Mesenchymal stem cell (in vitro differentiated cells and primary cell): Measurements from ENCODE around the gene LRP1B.

Experiments
- DNase-seq: peaks from one replicate; pipeline ENCODE4 v3.0.0-alpha.2; 2013
- H2AFZ ChIP-seq: one replicate; pipeline ENCODE4 v1.6.1; 2013; ENCODE audit warnings: low read depth, mild to moderate bottlenecking, control low read depth, inconsistent platforms, low read length, moderate library complexity
- H2AK5ac ChIP-seq: 2 replicates; pipeline ENCODE4 v1.6.1; 2013; ENCODE audit warnings: low read length, moderate library complexity, mild to moderate bottlenecking, inconsistent platforms; ENCODE audit not compliant: severe bottlenecking
- H2BK120ac ChIP-seq: one replicate; pipeline ENCODE4 v1.6.1; 2013; ENCODE audit warnings: low read depth, mild to moderate bottlenecking, inconsistent platforms, low read length, moderate library complexity
- H2BK12ac ChIP-seq, 2 experiments: one replicate each; pipeline ENCODE4 v1.6.1; 2013; ENCODE audit warnings: inconsistent platforms in 2 of 2, low read length in 2 of 2, mild to moderate bottlenecking in 2 of 2, moderate library complexity in 2 of 2, control low read depth in 1 of 2
- H2BK15ac ChIP-seq: one replicate; pipeline ENCODE4 v1.6.1; 2013; ENCODE audit warnings: mild to moderate bottlenecking, low read depth, inconsistent platforms; ENCODE audit not compliant: poor library complexity, severe bottlenecking
- H2BK5ac ChIP-seq: 2 replicates; pipeline ENCODE4 v1.6.1; 2013; ENCODE audit warnings: low read depth, mild to moderate bottlenecking, low read length, control low read depth, inconsistent platforms; ENCODE audit not compliant: poor library complexity, severe bottlenecking
- H3K14ac ChIP-seq, 2 experiments: one replicate each; pipeline ENCODE4 v1.6.1; 2013; ENCODE audit warnings: inconsistent platforms in 2 of 2, low read length in 2 of 2, control low read depth in 1 of 2, mild to moderate bottlenecking in 1 of 2, moderate library complexity in 1 of 2
- H3K18ac ChIP-seq, 2 experiments: one replicate each; pipeline ENCODE4 v1.6.1; 2013; ENCODE audit warnings: inconsistent platforms in 2 of 2, low read length in 2 of 2, control low read depth in 1 of 2, low read depth in 1 of 2, mild to moderate bottlenecking in 1 of 2
- H3K23ac ChIP-seq, 2 experiments: one replicate each; pipeline ENCODE4 v1.6.1; 2013; ENCODE audit warnings: inconsistent platforms in 2 of 2, low read length in 2 of 2, mild to moderate bottlenecking in 2 of 2, moderate library complexity in 2 of 2, control low read depth in 1 of 2
- H3K27ac ChIP-seq: 2 replicates; pipeline ENCODE4 v1.5.1; 2013; ENCODE audit warnings: mild to moderate bottlenecking, moderate library complexity, low read length, control low read depth, inconsistent platforms; ENCODE audit not compliant: poor library complexity, severe bottlenecking
- H3K27me3 ChIP-seq, 2 experiments: 2 replicates each; pipeline versions ENCODE4 v1.6.1 to v1.7.0; 2013; ENCODE audit warnings: low read length in 2 of 2, mild to moderate bottlenecking in 2 of 2, moderate library complexity in 2 of 2, control low read depth in 1 of 2, inconsistent platforms in 1 of 2; ENCODE audit not compliant: control insufficient read depth in 1 of 2, insufficient read depth in 1 of 2
- H3K36me3 ChIP-seq, 2 experiments: 2 replicates each; pipeline versions ENCODE4 v1.6.1 to v1.7.0; 2013; ENCODE audit warnings: low read length in 2 of 2, control low read depth in 1 of 2, inconsistent platforms in 1 of 2, low read depth in 1 of 2, mild to moderate bottlenecking in 1 of 2; ENCODE audit not compliant: insufficient read depth in 2 of 2, control insufficient read depth in 1 of 2
- H3K4ac ChIP-seq, 2 experiments: one replicate each; pipeline ENCODE4 v1.6.1; 2013; ENCODE audit warnings: inconsistent platforms in 2 of 2, low read length in 2 of 2, mild to moderate bottlenecking in 2 of 2, moderate library complexity in 2 of 2, control low read depth in 1 of 2, low read depth in 1 of 2
- H3K4me1 ChIP-seq: 2 replicates; pipeline ENCODE4 v1.6.1; 2013; ENCODE audit warnings: low read depth, low read length, control low read depth; ENCODE audit not compliant: control insufficient read depth, insufficient read depth
- H3K4me2 ChIP-seq: 2 replicates; pipeline ENCODE4 v1.6.1; 2013; ENCODE audit warnings: low read length, mild to moderate bottlenecking, inconsistent platforms; ENCODE audit not compliant: poor library complexity, severe bottlenecking
- H3K4me3 ChIP-seq, 2 experiments: 2 replicates each; pipeline versions ENCODE4 v1.5.1 to v1.7.0; 2013; ENCODE audit warnings: low read length in 2 of 2, mild to moderate bottlenecking in 2 of 2, control low read depth in 1 of 2, low read depth in 1 of 2; ENCODE audit not compliant: insufficient read depth in 1 of 2
- H3K79me1 ChIP-seq: replicated peaks from 2 replicates; pipeline ENCODE4 v1.6.1; 2013; ENCODE audit warnings: mild to moderate bottlenecking, control low read depth, low read length, inconsistent platforms; ENCODE audit not compliant: poor library complexity, severe bottlenecking
- H3K9ac ChIP-seq: 2 replicates; pipeline ENCODE4 v1.7.0; 2013; ENCODE audit warnings: mild to moderate bottlenecking, low read length, moderate library complexity
- H3K9me3 ChIP-seq: 2 replicates; pipeline ENCODE4 v1.7.0; 2013; ENCODE audit warnings: mild to moderate bottlenecking, low read length; ENCODE audit not compliant: control insufficient read depth
- H4K8ac ChIP-seq: one replicate; pipeline ENCODE4 v1.6.1; 2013; ENCODE audit warnings: inconsistent platforms, mild to moderate bottlenecking, low read length, moderate library complexity
- H4K91ac ChIP-seq: one replicate; pipeline ENCODE4 v1.6.1; 2013; ENCODE audit warnings: mild to moderate bottlenecking, low read length, inconsistent platforms
- WGBS: methylation state at CpG from one replicate; pipeline ENCODE4 v1.1.7; 2013; ENCODE audit warnings: mixed read lengths; 5-methylcytosine and 5-hydroxymethylcytosine counted together

LRP1B gene

DNA sequence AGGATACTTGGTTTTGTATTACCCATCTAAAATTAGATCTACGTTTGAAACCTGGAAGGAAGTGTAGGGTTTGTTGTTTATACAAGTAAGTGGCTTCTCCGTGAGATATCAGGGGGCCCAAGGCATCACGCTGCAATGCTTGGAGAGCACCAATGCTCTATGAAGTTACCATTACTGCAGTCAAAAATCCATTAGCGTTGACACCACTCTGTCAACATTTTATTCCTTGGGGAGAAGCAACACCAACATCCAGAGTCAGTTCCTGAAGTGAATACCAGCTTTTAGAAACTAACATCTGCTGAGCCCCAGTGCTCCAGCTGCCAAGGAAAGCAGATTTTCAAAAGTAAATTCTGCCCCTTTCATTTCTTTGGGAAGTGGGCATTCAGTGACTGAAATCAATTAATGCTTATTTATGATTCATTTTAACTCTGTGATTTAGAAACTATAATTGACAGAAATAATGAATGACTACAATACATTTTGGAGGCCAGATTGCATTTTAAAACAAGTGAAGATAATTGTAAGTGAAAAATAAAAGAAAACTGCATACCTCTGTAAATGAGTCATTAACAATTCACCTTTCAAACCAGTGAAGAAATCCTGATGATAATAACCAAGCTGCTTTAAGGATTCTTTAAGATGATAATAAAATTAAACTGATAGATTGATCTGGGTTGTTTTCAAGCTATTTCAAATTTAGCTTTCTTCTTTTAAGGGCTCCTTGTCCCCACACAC lies 30.5 kb downstream of the LRP1B start:
- Histone ChIP-seq H3K4me3 (no peak overlapping the region), H4K91ac (no peak overlapping the region), H4K8ac (no peak overlapping the region), H3K36me3 (no peaks in the 10 kb centered on the region), H3K79me1 (no peaks in the 10 kb centered on the region), H2AK5ac (no peak overlapping the region), H2AFZ (no peak overlapping the region), H3K4me2 (no peak overlapping the region), H2BK12ac (no peak overlapping the region), H3K14ac (no peak overlapping the region), H3K18ac (no peak overlapping the region), H2BK120ac (no peak overlapping the region), H3K4me1 (no peaks in the 10 kb centered on the region), H3K9ac (no peak overlapping the region), H2BK5ac (no peak overlapping the region), H3K27ac (no peak overlapping the region), H3K27me3 (no peaks in the 10 kb centered on the region), H2BK15ac (no peak overlapping the region), H3K4ac (no peak overlapping the region), H3K9me3 (no peaks in the 10 kb centered on the region), H3K23ac (no peak overlapping the region)
- WGBS = 33% methylated on average over 3 of the region's 4 CpGs
- no peak for DNase-seq

DNA sequence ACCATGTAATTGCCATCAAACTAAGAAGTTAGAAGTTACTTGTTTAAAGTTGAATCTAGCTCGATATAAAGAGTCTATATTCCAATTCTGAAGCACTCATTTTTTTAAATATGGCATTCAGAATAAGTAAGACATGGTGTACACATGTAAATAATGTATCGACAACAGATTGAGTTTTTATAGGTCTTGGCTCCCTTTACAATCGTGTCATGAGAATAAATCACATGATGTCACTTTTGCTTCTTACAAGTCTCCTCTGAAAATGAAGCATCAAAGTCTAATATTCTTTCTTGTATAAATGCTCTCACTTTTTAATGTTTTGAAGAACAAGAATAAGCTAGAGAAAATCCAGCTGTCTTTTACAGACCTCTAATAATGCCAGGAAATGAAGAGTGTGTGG lies 33.1 kb downstream of the LRP1B start:
- H2BK5ac ChIP-seq = no peak overlapping the region
- H2AK5ac ChIP-seq = no peak overlapping the region
- no peak overlapping the region for H4K91ac ChIP-seq
- no peak overlapping the region for H3K4ac ChIP-seq
- DNase-seq = no peak
- no peak overlapping the region for H3K18ac ChIP-seq
- H3K36me3 ChIP-seq = no peaks in the 10 kb centered on the region
- no peak overlapping the region for H3K23ac ChIP-seq
- 100% methylated on average over 1 of the region's 3 CpGs for WGBS
- no peak overlapping the region for H3K4me3 ChIP-seq
- H3K27me3 ChIP-seq = no peaks in the 10 kb centered on the region
- no peak overlapping the region for H2BK120ac ChIP-seq
- H2AFZ ChIP-seq = no peak overlapping the region
- no peak overlapping the region for H2BK12ac ChIP-seq
- H3K14ac ChIP-seq = no peak overlapping the region
- H3K9ac ChIP-seq = no peak overlapping the region
- no peak overlapping the region for H2BK15ac ChIP-seq
- H3K27ac ChIP-seq = no peak overlapping the region
- no peaks in the 10 kb centered on the region for H3K9me3 ChIP-seq
- no peaks in the 10 kb centered on the region for H3K4me1 ChIP-seq
- H4K8ac ChIP-seq = no peak overlapping the region
- no peak overlapping the region for H3K4me2 ChIP-seq
- no peaks in the 10 kb centered on the region for H3K79me1 ChIP-seq

DNA sequence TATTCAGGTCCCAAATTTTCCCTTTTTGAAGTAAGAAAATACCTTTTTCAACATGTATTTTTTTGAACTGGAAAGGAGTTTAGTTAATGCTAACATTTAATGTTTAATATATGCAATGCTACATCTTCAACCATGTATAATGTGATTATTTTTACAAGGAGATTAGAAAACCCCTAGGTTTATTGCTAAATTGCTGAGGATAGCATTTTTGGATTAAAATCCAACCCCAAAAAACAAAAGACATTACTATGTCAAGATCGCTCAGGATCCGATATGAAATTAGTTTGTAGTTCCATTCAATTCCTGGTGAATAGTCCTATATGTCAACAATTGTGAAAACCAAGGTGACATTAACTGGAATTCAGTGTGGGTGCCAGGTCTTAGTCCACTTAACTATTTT lies 35.2 kb downstream of the LRP1B start:
- Histone ChIP-seq H3K4ac (no peak overlapping the region), H2AFZ (no peak overlapping the region), H2BK12ac (no peak overlapping the region), H3K14ac (no peak overlapping the region), H2BK5ac (no peak overlapping the region), H4K91ac (no peak overlapping the region), H3K79me1 (no peaks in the 10 kb centered on the region), H3K27me3 (no peaks in the 10 kb centered on the region), H3K4me2 (no peak overlapping the region), H3K36me3 (no peaks in the 10 kb centered on the region), H3K27ac (no peak overlapping the region), H3K4me1 (no peaks in the 10 kb centered on the region), H4K8ac (no peak overlapping the region), H2AK5ac (no peak overlapping the region), H3K9ac (no peak overlapping the region), H3K23ac (no peak overlapping the region), H2BK15ac (no peak overlapping the region), H3K4me3 (no peak overlapping the region), H3K18ac (no peak overlapping the region), H3K9me3 (no peaks in the 10 kb centered on the region), H2BK120ac (no peak overlapping the region)
- no peak for DNase-seq
- WGBS = 100% methylated on average over 2 of the region's 2 CpGs

DNA sequence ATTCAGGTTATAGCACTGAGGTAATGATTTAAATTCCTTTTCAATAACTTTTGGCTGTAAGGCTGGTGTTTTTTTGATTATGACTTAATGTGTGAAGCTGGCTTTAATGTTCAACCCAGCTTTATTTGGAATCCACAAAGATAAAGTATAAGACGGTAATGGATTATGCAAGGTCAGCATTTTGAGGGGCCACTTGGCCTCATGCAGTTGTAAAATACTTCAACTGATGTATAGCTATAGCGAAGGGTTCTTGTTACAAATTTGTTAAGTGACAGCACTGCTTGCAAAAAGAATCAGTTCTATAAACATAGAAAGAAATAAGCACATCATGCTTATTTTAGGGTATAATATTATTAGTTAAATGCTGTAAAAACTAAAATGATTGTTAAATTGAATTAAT lies 36.6 kb downstream of the LRP1B start:
- H3K9me3 ChIP-seq = no peaks in the 10 kb centered on the region
- no peak overlapping the region for H3K4ac ChIP-seq
- H2BK15ac ChIP-seq = no peak overlapping the region
- no peaks in the 10 kb centered on the region for H3K27me3 ChIP-seq
- 65% methylated on average over 1 of the region's 2 CpGs for WGBS
- H3K18ac ChIP-seq = no peak overlapping the region
- H3K4me3 ChIP-seq = no peak overlapping the region
- no peak overlapping the region for H4K91ac ChIP-seq
- H2AK5ac ChIP-seq = no peak overlapping the region
- H4K8ac ChIP-seq = no peak overlapping the region
- H3K9ac ChIP-seq = no peak overlapping the region
- H3K36me3 ChIP-seq = no peaks in the 10 kb centered on the region
- no peak overlapping the region for H3K27ac ChIP-seq
- H3K79me1 ChIP-seq = no peaks in the 10 kb centered on the region
- no peak overlapping the region for H3K4me2 ChIP-seq
- H3K23ac ChIP-seq = no peak overlapping the region
- H2AFZ ChIP-seq = no peak overlapping the region
- no peak for DNase-seq
- H3K4me1 ChIP-seq = no peaks in the 10 kb centered on the region
- H2BK12ac ChIP-seq = no peak overlapping the region
- no peak overlapping the region for H2BK120ac ChIP-seq
- no peak overlapping the region for H2BK5ac ChIP-seq
- no peak overlapping the region for H3K14ac ChIP-seq
